NCI-H2029 treated with DMSO at 0.1 percent for 48 hours (cell line): ENCODE results near the gene JAML.
"Not testable (repeated sequence)": the region's sequence is repeated elsewhere in the genome, so short reads cannot be mapped to it uniquely, and the experiment has no call there.

Experiments used
- DNase-seq: peaks from one replicate; lab custom pipeline; 2025; lab: John Stamatoyannopoulos, UW

Gene JAML

GRCh38 chr11:118193910-118194566 lies 30.8 kb downstream of the JAML start:
- no peak for DNase-seq

GRCh38 chr11:118192817-118193216 lies 32.0 kb downstream of the JAML start:
- DNase-seq, result not testable (repeated sequence)

- DNase-seq, result not testable (repeated sequence)
These were observed 33.8 kb downstream of the JAML start for GRCh38 chr11:118190942-118191506.

GRCh38 chr11:118186346-118187107 lies 38.3 kb downstream of the JAML start:
- DNase-seq, result no peak

- no peak for DNase-seq
These were observed 39.8 kb downstream of the JAML start for GRCh38 chr11:118184784-118185579.

- DNase-seq, result not testable (repeated sequence)
These were observed 41.1 kb downstream of the JAML start for GRCh38 chr11:118183691-118184090.

- no peak for DNase-seq
These were observed 44.5 kb downstream of the JAML start for GRCh38 chr11:118180300-118180703.

GRCh38 chr11:118176778-118177134 lies 48.1 kb downstream of the JAML start:
- DNase-seq, result no peak

GRCh38 chr11:118175993-118176777 lies 48.6 kb downstream of the JAML start, which contains the start of gene SCN2B:
Gene SCN2B (minus strand): TSS chr11:118176639. CDS start chr11:118176431, 208 bp downstream.
- DNase-seq, result no peak

GRCh38 chr11:118175031-118175992 lies 49.5 kb downstream of the JAML start:
- no peak for DNase-seq

GRCh38 chr11:118174006-118174567 lies 50.7 kb downstream of the JAML start:
- DNase-seq, result no peak

- no peak for DNase-seq
These were observed 52.5 kb downstream of the JAML start for GRCh38 chr11:118172356-118172755.

- peak; percentile 28 for DNase-seq
These were observed 53.3 kb downstream of the JAML start for GRCh38 chr11:118171269-118172062.

- DNase-seq, result no peak
These were observed 53.9 kb downstream of the JAML start for GRCh38 chr11:118170882-118171268.

- no peak for DNase-seq
These were observed 54.6 kb downstream of the JAML start for GRCh38 chr11:118170231-118170630.

GRCh38 chr11:118169300-118170140 lies 55.3 kb downstream of the JAML start:
- no peak for DNase-seq

- DNase-seq, result no peak
These were observed 56.1 kb downstream of the JAML start for GRCh38 chr11:118168751-118169150.

GRCh38 chr11:118168316-118168715 lies 56.5 kb downstream of the JAML start:
- no peak for DNase-seq
